Measurements from ENCODE around the gene SLC35F3.

Gene SLC35F3

GRCh38 chr1:233940908-233941307 lies 36.4 kb downstream of the SLC35F3 start:
- Histone ChIP-seq H3K4me3 (ENCODE audit: low read depth, low read length) (no peak overlapping the region), H3K9me3 (ENCODE audit: control insufficient read depth, insufficient read depth, low read depth, low read length) (no peaks in the 10 kb centered on the region), H3K36me3 (ENCODE audit: control insufficient read depth, insufficient read depth, low read length) (no peaks in the 10 kb centered on the region), H3K27ac (ENCODE audit: low read depth, low read length) (no peak overlapping the region), H3K9ac (ENCODE audit: low read length) (no peak overlapping the region), H3K27me3 (ENCODE audit: control insufficient read depth, insufficient read depth, low read length) (peaks cover 11% of the 10 kb centered on the region), H3K4me1 (ENCODE audit: control insufficient read depth, insufficient read depth, low read length) (no peaks in the 10 kb centered on the region)

- Histone ChIP-seq H3K4me3 (ENCODE audit: low read depth, low read length) (no peak overlapping the region), H3K27me3 (ENCODE audit: control insufficient read depth, insufficient read depth, low read length) (no peaks in the 10 kb centered on the region), H3K4me1 (ENCODE audit: control insufficient read depth, insufficient read depth, low read length) (no peaks in the 10 kb centered on the region), H3K9ac (ENCODE audit: low read length) (no peak overlapping the region), H3K36me3 (ENCODE audit: control insufficient read depth, insufficient read depth, low read length) (no peaks in the 10 kb centered on the region), H3K27ac (ENCODE audit: low read depth, low read length) (no peak overlapping the region), H3K9me3 (ENCODE audit: control insufficient read depth, insufficient read depth, low read depth, low read length) (no peaks in the 10 kb centered on the region)
Measured at GRCh38 chr1:233944601-233945000, 40.1 kb downstream of the SLC35F3 start.

GRCh38 chr1:233945573-233945972 lies 41.1 kb downstream of the SLC35F3 start:
- H3K27me3 ChIP-seq (ENCODE audit: control insufficient read depth, insufficient read depth, low read length): no peaks in the 10 kb centered on the region
- no peaks in the 10 kb centered on the region for H3K4me1 ChIP-seq (ENCODE audit: control insufficient read depth, insufficient read depth, low read length)
- H3K9me3 ChIP-seq (ENCODE audit: control insufficient read depth, insufficient read depth, low read depth, low read length): no peaks in the 10 kb centered on the region
- no peak overlapping the region for H3K9ac ChIP-seq (ENCODE audit: low read length)
- H3K36me3 ChIP-seq (ENCODE audit: control insufficient read depth, insufficient read depth, low read length): no peaks in the 10 kb centered on the region
- H3K27ac ChIP-seq (ENCODE audit: low read depth, low read length): no peak overlapping the region
- H3K4me3 ChIP-seq (ENCODE audit: low read depth, low read length): no peak overlapping the region

- H3K9ac ChIP-seq (ENCODE audit: low read length): no peak overlapping the region
- H3K36me3 ChIP-seq (ENCODE audit: control insufficient read depth, insufficient read depth, low read length): no peaks in the 10 kb centered on the region
- H3K27me3 ChIP-seq (ENCODE audit: control insufficient read depth, insufficient read depth, low read length): no peaks in the 10 kb centered on the region
- no peak overlapping the region for H3K27ac ChIP-seq (ENCODE audit: low read depth, low read length)
- peaks cover under 1% of the 10 kb centered on the region; the same call in 1 of the 2 replicates for H3K9me3 ChIP-seq (ENCODE audit: control insufficient read depth, insufficient read depth, low read depth, low read length)
- H3K4me3 ChIP-seq (ENCODE audit: low read depth, low read length): no peak overlapping the region
- no peaks in the 10 kb centered on the region for H3K4me1 ChIP-seq (ENCODE audit: control insufficient read depth, insufficient read depth, low read length)
Measured at GRCh38 chr1:233945979-233946378, 41.5 kb downstream of the SLC35F3 start.

- Histone ChIP-seq H3K36me3 (ENCODE audit: control insufficient read depth, insufficient read depth, low read length) (no peaks in the 10 kb centered on the region), H3K27ac (ENCODE audit: low read depth, low read length) (no peak overlapping the region), H3K27me3 (ENCODE audit: control insufficient read depth, insufficient read depth, low read length) (no peaks in the 10 kb centered on the region), H3K4me1 (ENCODE audit: control insufficient read depth, insufficient read depth, low read length) (no peaks in the 10 kb centered on the region), H3K4me3 (ENCODE audit: low read depth, low read length) (no peak overlapping the region), H3K9me3 (ENCODE audit: control insufficient read depth, insufficient read depth, low read depth, low read length) (peaks cover 6% of the 10 kb centered on the region; the same call in 1 of the 2 replicates), H3K9ac (ENCODE audit: low read length) (no peak overlapping the region)
Measured at GRCh38 chr1:233946724-233947123, 42.2 kb downstream of the SLC35F3 start.

GRCh38 chr1:233951804-233952203 lies 47.3 kb downstream of the SLC35F3 start:
- Histone ChIP-seq H3K4me3 (ENCODE audit: low read depth, low read length) (no peak overlapping the region), H3K9me3 (ENCODE audit: control insufficient read depth, insufficient read depth, low read depth, low read length) (peaks cover 15% of the 10 kb centered on the region; the same call in 1 of the 2 replicates), H3K36me3 (ENCODE audit: control insufficient read depth, insufficient read depth, low read length) (no peaks in the 10 kb centered on the region), H3K27ac (ENCODE audit: low read depth, low read length) (no peak overlapping the region), H3K9ac (ENCODE audit: low read length) (no peak overlapping the region), H3K4me1 (ENCODE audit: control insufficient read depth, insufficient read depth, low read length) (peaks cover 7% of the 10 kb centered on the region), H3K27me3 (ENCODE audit: control insufficient read depth, insufficient read depth, low read length) (no peaks in the 10 kb centered on the region)

GRCh38 chr1:233957691-233958090 lies 53.2 kb downstream of the SLC35F3 start:
- Histone ChIP-seq H3K27me3 (ENCODE audit: control insufficient read depth, insufficient read depth, low read length) (no peaks in the 10 kb centered on the region), H3K27ac (ENCODE audit: low read depth, low read length) (no peak overlapping the region), H3K4me3 (ENCODE audit: low read depth, low read length) (no peak overlapping the region), H3K9ac (ENCODE audit: low read length) (no peak overlapping the region), H3K4me1 (ENCODE audit: control insufficient read depth, insufficient read depth, low read length) (peaks cover 7% of the 10 kb centered on the region), H3K36me3 (ENCODE audit: control insufficient read depth, insufficient read depth, low read length) (no peaks in the 10 kb centered on the region), H3K9me3 (ENCODE audit: control insufficient read depth, insufficient read depth, low read depth, low read length) (peaks cover 6% of the 10 kb centered on the region; the same call in 1 of the 2 replicates)

GRCh38 chr1:233959102-233959501 lies 54.6 kb downstream of the SLC35F3 start:
- H3K9ac ChIP-seq (ENCODE audit: low read length): no peak overlapping the region
- peaks cover 6% of the 10 kb centered on the region; the same call in 1 of the 2 replicates for H3K9me3 ChIP-seq (ENCODE audit: control insufficient read depth, insufficient read depth, low read depth, low read length)
- H3K36me3 ChIP-seq (ENCODE audit: control insufficient read depth, insufficient read depth, low read length): no peaks in the 10 kb centered on the region
- no peak overlapping the region for H3K27ac ChIP-seq (ENCODE audit: low read depth, low read length)
- H3K4me1 ChIP-seq (ENCODE audit: control insufficient read depth, insufficient read depth, low read length): peaks cover 7% of the 10 kb centered on the region
- H3K4me3 ChIP-seq (ENCODE audit: low read depth, low read length): no peak overlapping the region
- H3K27me3 ChIP-seq (ENCODE audit: control insufficient read depth, insufficient read depth, low read length): no peaks in the 10 kb centered on the region

GRCh38 chr1:233959971-233960370 lies 55.5 kb downstream of the SLC35F3 start:
- Histone ChIP-seq H3K9ac (ENCODE audit: low read length) (no peak overlapping the region), H3K36me3 (ENCODE audit: control insufficient read depth, insufficient read depth, low read length) (no peaks in the 10 kb centered on the region), H3K4me3 (ENCODE audit: low read depth, low read length) (no peak overlapping the region), H3K27me3 (ENCODE audit: control insufficient read depth, insufficient read depth, low read length) (no peaks in the 10 kb centered on the region), H3K27ac (ENCODE audit: low read depth, low read length) (no peak overlapping the region), H3K4me1 (ENCODE audit: control insufficient read depth, insufficient read depth, low read length) (peaks cover 6% of the 10 kb centered on the region; the same call in 1 of the 2 replicates), H3K9me3 (ENCODE audit: control insufficient read depth, insufficient read depth, low read depth, low read length) (peaks cover 11% of the 10 kb centered on the region)

GRCh38 chr1:233960386-233960785 lies 55.9 kb downstream of the SLC35F3 start:
- Histone ChIP-seq H3K4me1 (ENCODE audit: control insufficient read depth, insufficient read depth, low read length) (peaks cover 1% of the 10 kb centered on the region; the same call in 1 of the 2 replicates), H3K36me3 (ENCODE audit: control insufficient read depth, insufficient read depth, low read length) (no peaks in the 10 kb centered on the region), H3K9me3 (ENCODE audit: control insufficient read depth, insufficient read depth, low read depth, low read length) (peaks cover 13% of the 10 kb centered on the region), H3K27ac (ENCODE audit: low read depth, low read length) (no peak overlapping the region), H3K4me3 (ENCODE audit: low read depth, low read length) (no peak overlapping the region), H3K27me3 (ENCODE audit: control insufficient read depth, insufficient read depth, low read length) (no peaks in the 10 kb centered on the region), H3K9ac (ENCODE audit: low read length) (no peak overlapping the region)

- Histone ChIP-seq H3K9ac (ENCODE audit: low read length) (no peak overlapping the region), H3K9me3 (ENCODE audit: control insufficient read depth, insufficient read depth, low read depth, low read length) (peaks cover 12% of the 10 kb centered on the region), H3K4me1 (ENCODE audit: control insufficient read depth, insufficient read depth, low read length) (no peaks in the 10 kb centered on the region), H3K27ac (ENCODE audit: low read depth, low read length) (no peak overlapping the region), H3K4me3 (ENCODE audit: low read depth, low read length) (no peak overlapping the region), H3K36me3 (ENCODE audit: control insufficient read depth, insufficient read depth, low read length) (no peaks in the 10 kb centered on the region), H3K27me3 (ENCODE audit: control insufficient read depth, insufficient read depth, low read length) (no peaks in the 10 kb centered on the region)
Measured at GRCh38 chr1:233962878-233963277, 58.4 kb downstream of the SLC35F3 start.

- H3K4me1 ChIP-seq (ENCODE audit: control insufficient read depth, insufficient read depth, low read length): peaks cover 2% of the 10 kb centered on the region; the same call in 1 of the 2 replicates
- H3K27ac ChIP-seq (ENCODE audit: low read depth, low read length): no peak overlapping the region
- H3K4me3 ChIP-seq (ENCODE audit: low read depth, low read length): no peak overlapping the region
- no peaks in the 10 kb centered on the region for H3K36me3 ChIP-seq (ENCODE audit: control insufficient read depth, insufficient read depth, low read length)
- H3K27me3 ChIP-seq (ENCODE audit: control insufficient read depth, insufficient read depth, low read length): no peaks in the 10 kb centered on the region
- H3K9me3 ChIP-seq (ENCODE audit: control insufficient read depth, insufficient read depth, low read depth, low read length): peaks cover 10% of the 10 kb centered on the region
- no peak overlapping the region for H3K9ac ChIP-seq (ENCODE audit: low read length)
Measured at GRCh38 chr1:233965856-233966255, 61.4 kb downstream of the SLC35F3 start.
